ENCODE data around the gene CD74.

Gene CD74

GRCh38 chr5:150401076-150401375, 11.7 kb downstream of the CD74 start:
- no peak for TF ChIP-seq FOXP2 (optimal IDR thresholded peaks at IDR 0.05; ENCODE audit: borderline replicate concordance, extremely low read depth, extremely low read length, insufficient read depth)
- no peak for TF ChIP-seq TAF1 (IDR thresholded peaks at IDR 0.05; ENCODE audit: borderline replicate concordance, insufficient read depth, low read length)
- TF ChIP-seq POLR2AphosphoS5 (IDR thresholded peaks at IDR 0.05; ENCODE audit: low read depth, low read length): no peak; the same call in 1 of the 2 replicates
- TF ChIP-seq SIN3A (IDR thresholded peaks at IDR 0.05; ENCODE audit: borderline replicate concordance, insufficient read depth, low read length): no peak
- TF ChIP-seq REST (IDR thresholded peaks at IDR 0.05; ENCODE audit: insufficient read depth in 1 of 2, low read depth in 2 of 2, low read length in 2 of 2): no peak

- TF ChIP-seq SIN3A (IDR thresholded peaks at IDR 0.05; ENCODE audit: borderline replicate concordance, insufficient read depth, low read length) (no peak), TAF1 (IDR thresholded peaks at IDR 0.05; ENCODE audit: borderline replicate concordance, insufficient read depth, low read length) (no peak), FOXP2 (optimal IDR thresholded peaks at IDR 0.05; ENCODE audit: borderline replicate concordance, extremely low read depth, extremely low read length, insufficient read depth) (no peak), POLR2AphosphoS5 (IDR thresholded peaks at IDR 0.05; ENCODE audit: low read depth, low read length) (peak; percentile 41; the same call in 1 of the 2 replicates), REST (IDR thresholded peaks at IDR 0.05; ENCODE audit: insufficient read depth in 1 of 2, low read depth in 2 of 2, low read length in 2 of 2) (no peak)
These were observed 12.2 kb downstream of the CD74 start for GRCh38 chr5:150400316-150401075.

- no peak for TF ChIP-seq POLR2AphosphoS5 (IDR thresholded peaks at IDR 0.05; ENCODE audit: low read depth, low read length)
These were observed 13.0 kb downstream of the CD74 start for GRCh38 chr5:150399524-150400211.

- no peak for TF ChIP-seq POLR2AphosphoS5 (IDR thresholded peaks at IDR 0.05; ENCODE audit: low read depth, low read length)
These were observed 13.8 kb downstream of the CD74 start for GRCh38 chr5:150398722-150399523.

- no peak for TF ChIP-seq REST (IDR thresholded peaks at IDR 0.05; ENCODE audit: insufficient read depth in 1 of 2, low read depth in 2 of 2, low read length in 2 of 2)
- no peak for TF ChIP-seq FOXP2 (optimal IDR thresholded peaks at IDR 0.05; ENCODE audit: borderline replicate concordance, extremely low read depth, extremely low read length, insufficient read depth)
- no peak for TF ChIP-seq SIN3A (IDR thresholded peaks at IDR 0.05; ENCODE audit: borderline replicate concordance, insufficient read depth, low read length)
- TF ChIP-seq POLR2AphosphoS5 (IDR thresholded peaks at IDR 0.05; ENCODE audit: low read depth, low read length): no peak
- TF ChIP-seq TAF1 (IDR thresholded peaks at IDR 0.05; ENCODE audit: borderline replicate concordance, insufficient read depth, low read length): no peak
These were observed 14.7 kb downstream of the CD74 start for GRCh38 chr5:150397782-150398721.

Data from PFSK-1 (cell line).